Progenitor cell of endocrine pancreas (in vitro differentiated cells): Measurements from ENCODE around the gene NEURL1B. TPM values are rescaled to one million over a fixed set of nuclear protein-coding genes. Genes with fewer than 3 reads are reported as not detected.

Experiments
- DNase-seq: peaks from one replicate; pipeline ENCODE4 v3.0.0; 2021; ENCODE audit warnings: low spot score; ENCODE audit not compliant: unreplicated experiment
- H3K27ac Mint-ChIP-seq: 2 replicates; pipeline ENCODE4 v1.8.0; 2021; ENCODE audit warnings: mild to moderate bottlenecking, moderate library complexity, mixed read lengths
- H3K27me3 Mint-ChIP-seq: 2 replicates; pipeline ENCODE4 v1.8.0; 2021; ENCODE audit warnings: mixed read lengths
- H3K36me3 Mint-ChIP-seq: 2 replicates; pipeline ENCODE4 v1.8.0; 2022; ENCODE audit warnings: mixed read lengths; ENCODE audit not compliant: insufficient read depth
- H3K4me1 Mint-ChIP-seq: 2 replicates; pipeline ENCODE4 v1.8.0; 2021; ENCODE audit warnings: low read depth, mixed read lengths
- H3K4me3 Mint-ChIP-seq: 2 replicates; pipeline ENCODE4 v1.8.0; 2021; ENCODE audit warnings: low read depth, mild to moderate bottlenecking, moderate library complexity, mixed read lengths
- H3K9me3 Mint-ChIP-seq: 2 replicates; pipeline ENCODE4 v1.8.0; 2021; ENCODE audit warnings: low read depth, mixed read lengths
- total RNA-seq: library from RNA; stranded (reverse); gene quantifications from 2 replicates; pipeline ENCODE4 v1.2.1, GENCODE V29; 2021
- TF ChIP-seq, protein P1 (sequence below): fragments of 200-600 bp; sonication (generic); IDR thresholded peaks from one replicate; pipeline ENCODE4 v1.5.0; 2021; ENCODE audit warnings: antibody characterized with exemption, mild to moderate bottlenecking; ENCODE audit not compliant: unreplicated experiment

NEURL1B gene
- total RNA-seq, 1 donor from 2014 or later: 4.0 TPM

DNA sequence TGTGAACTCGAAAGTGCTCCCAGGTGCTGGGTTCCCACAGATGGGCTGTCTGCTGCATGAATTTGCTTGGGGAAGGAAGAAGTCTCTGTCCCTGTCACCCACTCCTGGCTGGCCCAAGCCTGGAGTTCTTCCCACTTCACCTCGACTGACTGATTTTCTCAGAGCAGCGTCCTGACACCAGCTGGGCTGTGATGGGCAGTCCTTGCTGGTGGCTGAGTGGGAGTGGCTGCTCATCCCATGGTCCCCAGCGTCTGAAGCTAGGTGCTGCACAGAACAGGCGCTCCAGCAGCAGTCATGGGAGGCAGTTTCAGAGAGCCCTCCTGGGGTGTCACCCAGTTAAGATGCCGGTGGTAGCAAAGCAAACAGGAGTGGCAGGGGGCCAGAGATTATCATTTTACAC lies 10.1 kb upstream of the NEURL1B start:
- Mint-ChIP-seq H3K27ac (no peak overlapping the region), H3K9me3 (no peaks in the 10 kb centered on the region), H3K36me3 (no peaks in the 10 kb centered on the region), H3K4me3 (no peak overlapping the region), H3K4me1 (peaks cover 3% of the 10 kb centered on the region), H3K27me3 (peaks cover 32% of the 10 kb centered on the region)
- TF ChIP-seq, protein P1, sequence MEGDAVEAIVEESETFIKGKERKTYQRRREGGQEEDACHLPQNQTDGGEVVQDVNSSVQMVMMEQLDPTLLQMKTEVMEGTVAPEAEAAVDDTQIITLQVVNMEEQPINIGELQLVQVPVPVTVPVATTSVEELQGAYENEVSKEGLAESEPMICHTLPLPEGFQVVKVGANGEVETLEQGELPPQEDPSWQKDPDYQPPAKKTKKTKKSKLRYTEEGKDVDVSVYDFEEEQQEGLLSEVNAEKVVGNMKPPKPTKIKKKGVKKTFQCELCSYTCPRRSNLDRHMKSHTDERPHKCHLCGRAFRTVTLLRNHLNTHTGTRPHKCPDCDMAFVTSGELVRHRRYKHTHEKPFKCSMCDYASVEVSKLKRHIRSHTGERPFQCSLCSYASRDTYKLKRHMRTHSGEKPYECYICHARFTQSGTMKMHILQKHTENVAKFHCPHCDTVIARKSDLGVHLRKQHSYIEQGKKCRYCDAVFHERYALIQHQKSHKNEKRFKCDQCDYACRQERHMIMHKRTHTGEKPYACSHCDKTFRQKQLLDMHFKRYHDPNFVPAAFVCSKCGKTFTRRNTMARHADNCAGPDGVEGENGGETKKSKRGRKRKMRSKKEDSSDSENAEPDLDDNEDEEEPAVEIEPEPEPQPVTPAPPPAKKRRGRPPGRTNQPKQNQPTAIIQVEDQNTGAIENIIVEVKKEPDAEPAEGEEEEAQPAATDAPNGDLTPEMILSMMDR: no peak
- no peak for DNase-seq

DNA sequence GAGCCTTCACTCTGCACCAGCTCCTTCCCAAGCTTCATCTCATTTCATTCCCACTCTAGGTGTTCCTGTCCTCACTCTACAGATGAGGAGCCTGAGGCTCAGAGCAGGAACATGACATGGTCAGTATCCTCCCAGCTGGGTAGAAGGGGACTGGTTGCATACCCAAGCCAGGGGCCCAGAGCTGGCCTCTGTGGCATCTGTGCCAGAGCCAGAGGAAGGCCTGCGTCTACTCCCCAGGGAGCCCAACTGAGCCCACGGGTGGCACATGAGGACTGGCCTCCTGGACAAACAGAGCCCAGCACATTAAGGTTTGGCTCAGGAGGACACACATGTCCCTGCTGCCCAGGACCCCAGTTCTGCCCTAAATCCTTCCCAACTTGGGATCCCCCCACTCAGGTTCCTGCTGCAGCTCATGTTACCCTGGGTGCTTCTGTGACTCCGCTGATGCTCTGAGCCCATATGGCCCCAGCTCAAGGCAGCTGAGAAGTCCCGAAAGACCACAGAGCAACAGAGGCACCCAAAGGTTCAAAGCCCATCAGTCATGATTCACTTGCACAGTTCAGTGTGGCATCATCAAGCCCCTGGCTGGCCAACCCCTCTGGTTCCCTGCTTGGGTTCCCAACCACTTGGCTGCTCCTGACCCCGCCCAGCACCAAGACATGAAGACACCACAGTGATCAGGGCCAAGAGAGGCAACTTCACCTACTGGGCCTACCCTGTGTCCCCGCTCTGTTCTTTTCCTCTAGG lies 8.5 kb upstream of the NEURL1B start:
- Mint-ChIP-seq H3K4me3 (no peak overlapping the region), H3K27ac (no peak overlapping the region), H3K36me3 (no peaks in the 10 kb centered on the region), H3K27me3 (peaks cover 24% of the 10 kb centered on the region), H3K4me1 (peaks cover 1% of the 10 kb centered on the region), H3K9me3 (no peaks in the 10 kb centered on the region)
- TF ChIP-seq, protein P1: no peak
- DNase-seq: no peak

DNA sequence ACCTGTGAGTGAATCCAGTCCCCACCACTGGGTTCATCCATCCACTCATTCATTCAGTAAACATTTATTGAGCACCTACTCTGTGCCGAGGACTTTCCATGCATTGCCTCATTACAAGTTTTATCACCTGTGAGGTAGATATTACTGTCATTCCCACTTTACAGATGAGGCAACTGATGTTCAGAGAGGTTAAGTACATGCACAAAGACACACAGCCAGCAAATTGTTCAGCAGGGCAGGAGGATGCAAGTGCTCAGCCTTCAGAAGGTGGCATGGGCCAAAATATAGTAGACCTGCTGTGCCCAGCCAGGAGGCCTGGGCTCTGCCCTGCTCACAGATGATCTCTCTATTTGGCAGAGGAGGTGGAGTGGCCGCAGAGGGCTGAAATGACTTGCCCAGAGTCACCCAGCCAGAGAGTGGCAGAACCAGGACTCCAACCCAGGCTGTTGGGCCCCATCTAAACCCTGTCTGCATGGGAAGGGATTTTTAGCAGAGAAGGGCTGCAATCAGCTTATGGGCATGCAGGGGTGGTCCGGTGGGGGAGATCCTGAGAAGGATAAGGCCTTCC lies 7.6 kb upstream of the NEURL1B start:
- no peak overlapping the region for H3K4me3 Mint-ChIP-seq
- no peaks in the 10 kb centered on the region for H3K36me3 Mint-ChIP-seq
- no peak for DNase-seq
- TF ChIP-seq, protein P1: no peak
- no peaks in the 10 kb centered on the region for H3K9me3 Mint-ChIP-seq
- H3K27me3 Mint-ChIP-seq: peaks cover 27% of the 10 kb centered on the region
- H3K4me1 Mint-ChIP-seq: peaks cover 1% of the 10 kb centered on the region
- no peak overlapping the region for H3K27ac Mint-ChIP-seq

DNA sequence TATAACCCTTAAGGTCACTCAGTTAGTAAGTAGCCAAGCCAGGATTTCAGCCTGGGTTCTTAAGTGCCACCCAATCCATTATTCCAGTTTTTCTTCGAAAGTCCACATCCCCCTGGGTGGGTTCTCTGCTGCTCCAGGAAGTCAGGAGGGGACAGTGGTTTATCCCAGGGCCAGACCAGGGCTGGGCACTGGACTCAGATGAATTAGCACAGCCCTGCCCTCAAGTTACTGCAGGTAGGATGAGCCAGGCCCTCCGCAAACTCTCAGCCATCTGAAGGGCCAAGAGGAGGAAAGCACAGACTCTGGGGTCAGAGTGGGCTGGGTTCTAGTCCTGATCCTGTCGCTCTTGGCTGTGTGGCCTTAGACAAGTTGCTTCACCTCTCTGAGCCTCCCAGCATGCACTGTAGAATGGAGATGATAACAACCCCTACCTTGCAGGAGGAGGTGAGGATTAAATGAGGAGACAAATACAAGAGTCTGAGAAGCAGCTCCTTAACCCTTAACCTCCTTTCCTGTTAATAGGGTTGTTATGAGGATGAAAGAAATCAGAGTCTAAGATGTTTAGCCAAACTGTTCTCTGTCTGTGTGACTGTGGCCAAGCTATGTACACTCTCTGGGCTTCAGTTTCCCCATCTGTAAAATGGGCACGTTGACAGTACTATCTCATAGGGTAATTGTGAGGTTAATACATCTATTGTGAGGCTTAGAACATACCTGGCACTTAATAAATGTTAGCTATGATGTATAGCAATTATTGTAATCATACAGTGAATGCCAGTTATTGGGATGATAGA lies 6.8 kb upstream of the NEURL1B start:
- no peaks in the 10 kb centered on the region for H3K9me3 Mint-ChIP-seq
- TF ChIP-seq, protein P1: no peak
- no peak overlapping the region for H3K4me3 Mint-ChIP-seq
- no peak for DNase-seq
- H3K27ac Mint-ChIP-seq: no peak overlapping the region
- H3K27me3 Mint-ChIP-seq: peaks cover 32% of the 10 kb centered on the region
- H3K4me1 Mint-ChIP-seq: peaks cover 1% of the 10 kb centered on the region
- H3K36me3 Mint-ChIP-seq: no peaks in the 10 kb centered on the region

DNA sequence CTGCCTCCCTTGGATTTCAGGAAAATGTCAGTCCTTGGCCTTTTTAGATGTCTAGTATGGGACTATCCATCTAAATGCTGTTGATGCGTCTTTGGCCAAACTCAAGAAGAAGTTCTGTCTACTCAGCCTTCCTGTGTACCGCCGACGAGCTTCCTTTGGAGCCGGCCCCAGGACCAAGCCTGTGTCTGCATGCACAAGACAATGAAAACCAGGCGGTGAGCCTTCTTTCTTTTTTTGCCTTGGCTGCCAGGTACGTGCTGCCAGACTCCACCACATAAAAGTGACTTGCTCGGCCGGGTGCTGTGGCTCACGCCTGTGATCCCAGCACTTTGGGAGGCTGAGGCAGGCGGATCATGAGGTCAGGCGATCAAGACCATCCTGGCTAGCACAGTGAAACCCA lies 6.0 kb upstream of the NEURL1B start:
- TF ChIP-seq, protein P1: no peak
- DNase-seq: no peak
- H3K36me3 Mint-ChIP-seq: no peaks in the 10 kb centered on the region
- peaks cover 1% of the 10 kb centered on the region for H3K4me1 Mint-ChIP-seq
- no peaks in the 10 kb centered on the region for H3K9me3 Mint-ChIP-seq
- no peak overlapping the region for H3K27ac Mint-ChIP-seq
- H3K27me3 Mint-ChIP-seq: peaks cover 39% of the 10 kb centered on the region
- no peak overlapping the region for H3K4me3 Mint-ChIP-seq
